Vagina (tissue), 2 donors: ENCODE measurements around the gene PPFIA2. TPM values are rescaled to one million over a fixed set of nuclear protein-coding genes. Genes with fewer than 3 reads are reported as not detected.

ENCODE experiments used
- DNase-seq, 2 donors: peaks; one replicate each; pipeline ENCODE4 v3.0.0-alpha.2; 2017; ENCODE audit errors: extremely low spot score in 2 of 2
- H3K27ac ChIP-seq: fragments of 200-600 bp; sonication (generic); one replicate; pipeline ENCODE4 v1.5.1; 2019
- H3K27me3 ChIP-seq: fragments of 200-600 bp; sonication (generic); one replicate; pipeline ENCODE4 v1.5.1; 2019
- H3K36me3 ChIP-seq, 2 donors: fragments of 200-600 bp; sonication (generic); one replicate each; pipeline ENCODE4 v1.5.1; 2017 to 2019
- H3K4me1 ChIP-seq: fragments of 200-600 bp; sonication (generic); one replicate; pipeline ENCODE4 v1.5.1; 2019
- H3K4me3 ChIP-seq, 2 donors: fragments of 200-600 bp; sonication (generic); 1 replicate in 1 of 2; 2 replicates in 1 of 2; pipeline ENCODE4 v1.5.1; 2016 to 2019
- H3K9me3 ChIP-seq: fragments of 200-600 bp; sonication (generic); one replicate; pipeline ENCODE4 v1.5.1; 2019
- CTCF ChIP-seq, 3 experiments: fragments of 450-650 bp in 2 of 3; fragments of 200-600 bp in 1 of 3; sonication (generic) in 1 of 3; IDR thresholded peaks; one replicate each; pipeline ENCODE4 v1.5.1; 2017 to 2019; ENCODE audit warnings: antibody characterized with exemption in 3 of 3, mild to moderate bottlenecking in 2 of 3, moderate library complexity in 2 of 3
- POLR2A ChIP-seq, 2 donors: fragments of 450-650 bp; IDR thresholded peaks; one replicate each; pipeline ENCODE4 v1.6.1; 2017; ENCODE audit warnings: antibody characterized with exemption in 2 of 2, mild to moderate bottlenecking in 2 of 2, moderate library complexity in 2 of 2
- POLR2AphosphoS5 ChIP-seq, 2 donors: sonication (generic); formaldehyde crosslinking; IDR thresholded peaks; one replicate each; pipeline ENCODE4 v1.9.0; 2017; ENCODE audit warnings: antibody characterized with exemption in 2 of 2, mild to moderate bottlenecking in 2 of 2, low read depth in 1 of 2; ENCODE audit not compliant: insufficient read depth in 1 of 2
- intact Hi-C: fragments of 100-400 bp; cut with DNase I; formaldehyde crosslinking; loops from one replicate; pipeline ENCODE4 v1.15.1; 2023
- total RNA-seq: library from RNA; depleted of rRNA; stranded (reverse); fragments of >200 nt; gene quantifications from one replicate; pipeline ENCODE4 v1.2.3, GENCODE V29; 2016

Gene PPFIA2
- total RNA-seq, 1 donor from 2014 or later: 5.2 TPM

- intact Hi-C loops: no loop called here
- no peak for TF ChIP-seq CTCF (IDR thresholded peaks at IDR 0.05)
- no peak for TF ChIP-seq POLR2AphosphoS5 (IDR thresholded peaks at IDR 0.05; ENCODE audit: insufficient read depth in 1 of 2, low read depth in 1 of 2)
- TF ChIP-seq POLR2A (IDR thresholded peaks at IDR 0.05): no peak
- Histone ChIP-seq H3K4me3 (no peak overlapping the region), H3K36me3 (no peaks in the 10 kb centered on the region), H3K4me1 (no peaks in the 10 kb centered on the region), H3K27ac (no peak overlapping the region), H3K9me3 (no peaks in the 10 kb centered on the region), H3K27me3 (no peaks in the 10 kb centered on the region)
- DNase-seq: no peak
These were observed 431.7 kb downstream of the PPFIA2 start for GRCh38 chr12:81327425-81327824.

- Histone ChIP-seq H3K27me3 (no peaks in the 10 kb centered on the region), H3K36me3 (no peaks in the 10 kb centered on the region), H3K4me3 (no peak overlapping the region), H3K9me3 (no peaks in the 10 kb centered on the region), H3K4me1 (no peaks in the 10 kb centered on the region), H3K27ac (no peak overlapping the region)
- TF ChIP-seq POLR2AphosphoS5 (IDR thresholded peaks at IDR 0.05; ENCODE audit: insufficient read depth in 1 of 2, low read depth in 1 of 2): no peak
- TF ChIP-seq CTCF (IDR thresholded peaks at IDR 0.05): no peak
- TF ChIP-seq POLR2A (IDR thresholded peaks at IDR 0.05): no peak
- intact Hi-C loops: no loop called here
- DNase-seq: no peak
These were observed 434.1 kb downstream of the PPFIA2 start for GRCh38 chr12:81325086-81325485.

- Histone ChIP-seq H3K9me3 (no peaks in the 10 kb centered on the region), H3K4me1 (no peaks in the 10 kb centered on the region), H3K27ac (no peak overlapping the region), H3K27me3 (no peaks in the 10 kb centered on the region), H3K36me3 (no peaks in the 10 kb centered on the region), H3K4me3 (no peak overlapping the region)
- no peak for TF ChIP-seq POLR2A (IDR thresholded peaks at IDR 0.05)
- TF ChIP-seq CTCF (IDR thresholded peaks at IDR 0.05): no peak
- no peak for TF ChIP-seq POLR2AphosphoS5 (IDR thresholded peaks at IDR 0.05; ENCODE audit: insufficient read depth in 1 of 2, low read depth in 1 of 2)
- no peak for DNase-seq
- intact Hi-C loops: no loop called here
These were observed 444.1 kb downstream of the PPFIA2 start for GRCh38 chr12:81314903-81315531.

GRCh38 chr12:81303935-81304334, 455.2 kb downstream of the PPFIA2 start:
- Histone ChIP-seq H3K36me3 (no peaks in the 10 kb centered on the region), H3K27ac (no peak overlapping the region), H3K4me1 (no peaks in the 10 kb centered on the region), H3K27me3 (no peaks in the 10 kb centered on the region), H3K9me3 (no peaks in the 10 kb centered on the region), H3K4me3 (no peak overlapping the region)
- no peak for DNase-seq
- intact Hi-C loops: no loop called here
- TF ChIP-seq POLR2AphosphoS5 (IDR thresholded peaks at IDR 0.05; ENCODE audit: insufficient read depth in 1 of 2, low read depth in 1 of 2) (no peak), POLR2A (IDR thresholded peaks at IDR 0.05) (no peak), CTCF (IDR thresholded peaks at IDR 0.05) (no peak)

DNA sequence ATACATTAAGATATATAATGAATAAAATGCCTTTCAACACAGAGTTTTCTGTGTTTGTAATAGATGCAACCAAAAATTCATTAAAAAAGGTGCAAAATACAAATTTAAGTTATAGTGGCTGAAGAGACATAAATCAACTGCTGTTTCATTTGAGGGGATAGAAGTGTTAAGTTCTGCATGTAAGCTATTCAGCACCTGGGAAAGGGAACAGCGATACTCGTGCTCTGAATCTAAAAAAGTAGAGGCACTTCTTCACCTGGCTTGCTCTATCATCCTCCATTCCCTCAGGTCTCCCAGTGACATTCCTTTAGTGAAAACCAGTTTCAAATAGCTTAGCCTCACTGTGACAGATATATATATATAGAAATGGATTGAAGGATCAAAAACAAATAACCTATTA, 458.7 kb downstream of the PPFIA2 start:
- Histone ChIP-seq H3K9me3 (no peaks in the 10 kb centered on the region), H3K4me3 (no peak overlapping the region), H3K36me3 (no peaks in the 10 kb centered on the region), H3K27ac (no peak overlapping the region), H3K4me1 (no peaks in the 10 kb centered on the region), H3K27me3 (no peaks in the 10 kb centered on the region)
- TF ChIP-seq POLR2AphosphoS5 (IDR thresholded peaks at IDR 0.05; ENCODE audit: insufficient read depth in 1 of 2, low read depth in 1 of 2) (no peak), CTCF (IDR thresholded peaks at IDR 0.05) (no peak), POLR2A (IDR thresholded peaks at IDR 0.05) (no peak)
- intact Hi-C loops: no loop called here
- DNase-seq: no peak
